MCF 10A (cell line): ENCODE measurements around the gene HOTAIR. TPM values are rescaled to one million over a fixed set of nuclear protein-coding genes. Genes with fewer than 3 reads are reported as not detected.

Source experiments
- BruUV-seq: library from RNA; stranded (reverse); fragments of 400-500 nt; replicated peaks from 2 replicates; lab custom pipeline; 2021; lab: Mats Ljungman, UMichigan
- CTCF ChIA-PET: fragments of 300-600 bp; sonication (Branson Sonifier 250); formaldehyde crosslinking; extraction: SDS; loops from one replicate; lab custom pipeline; 2021; ENCODE audit warnings: antibody characterized with exemption, inconsistent platforms; lab: Yijun Ruan, JAX
- POLR2A ChIA-PET: fragments of 300-600, 350-650 bp; sonication (Branson Sonifier 250); formaldehyde crosslinking; extraction: SDS; loops from one replicate; lab custom pipeline; 2020; ENCODE audit warnings: antibody characterized with exemption, inconsistent platforms; lab: Yijun Ruan, JAX
- DNase-seq: peaks from one replicate; pipeline ENCODE4 v3.0.0-alpha.2; 2018; ENCODE audit not compliant: unreplicated experiment
- H3K27ac Mint-ChIP-seq: one replicate; pipeline ENCODE4 v1.8.0; 2022; ENCODE audit warnings: mild to moderate bottlenecking, low read depth, mixed read lengths; ENCODE audit not compliant: unreplicated experiment
- H3K27me3 Mint-ChIP-seq: one replicate; pipeline ENCODE4 v1.8.0; 2022; ENCODE audit warnings: mixed read lengths; ENCODE audit not compliant: insufficient read depth, unreplicated experiment
- H3K36me3 Mint-ChIP-seq: one replicate; pipeline ENCODE4 v1.8.0; 2022; ENCODE audit warnings: mild to moderate bottlenecking, moderate library complexity, mixed read lengths; ENCODE audit not compliant: insufficient read depth, unreplicated experiment
- H3K4me1 Mint-ChIP-seq: one replicate; pipeline ENCODE4 v1.8.0; 2022; ENCODE audit warnings: mixed read lengths; ENCODE audit not compliant: insufficient read depth, unreplicated experiment
- H3K4me3 Mint-ChIP-seq: one replicate; pipeline ENCODE4 v1.8.0; 2022; ENCODE audit warnings: mild to moderate bottlenecking, moderate library complexity, mixed read lengths; ENCODE audit not compliant: unreplicated experiment
- H3K9me3 Mint-ChIP-seq: one replicate; pipeline ENCODE4 v1.8.0; 2022; ENCODE audit warnings: mixed read lengths; ENCODE audit not compliant: unreplicated experiment
- intact Hi-C: fragments of 100-400 bp; cut with micrococcal nuclease; formaldehyde crosslinking; loops from 2 replicates; pipeline ENCODE4 v1.14.1; 2022
- total RNA-seq: library from RNA; stranded (reverse); gene quantifications from 2 replicates; pipeline ENCODE4 v1.2.3, GENCODE V29; 2022
- TF ChIP-seq, protein P1 (sequence below): fragments of 200-600 bp; IDR thresholded peaks from one replicate; pipeline ENCODE4 v1.8.0; 2022; ENCODE audit warnings: antibody characterized with exemption, mild to moderate bottlenecking; ENCODE audit not compliant: unreplicated experiment

HOTAIR gene
- total RNA-seq, 1 experiment from 2014 or later: 2.0 TPM

DNA sequence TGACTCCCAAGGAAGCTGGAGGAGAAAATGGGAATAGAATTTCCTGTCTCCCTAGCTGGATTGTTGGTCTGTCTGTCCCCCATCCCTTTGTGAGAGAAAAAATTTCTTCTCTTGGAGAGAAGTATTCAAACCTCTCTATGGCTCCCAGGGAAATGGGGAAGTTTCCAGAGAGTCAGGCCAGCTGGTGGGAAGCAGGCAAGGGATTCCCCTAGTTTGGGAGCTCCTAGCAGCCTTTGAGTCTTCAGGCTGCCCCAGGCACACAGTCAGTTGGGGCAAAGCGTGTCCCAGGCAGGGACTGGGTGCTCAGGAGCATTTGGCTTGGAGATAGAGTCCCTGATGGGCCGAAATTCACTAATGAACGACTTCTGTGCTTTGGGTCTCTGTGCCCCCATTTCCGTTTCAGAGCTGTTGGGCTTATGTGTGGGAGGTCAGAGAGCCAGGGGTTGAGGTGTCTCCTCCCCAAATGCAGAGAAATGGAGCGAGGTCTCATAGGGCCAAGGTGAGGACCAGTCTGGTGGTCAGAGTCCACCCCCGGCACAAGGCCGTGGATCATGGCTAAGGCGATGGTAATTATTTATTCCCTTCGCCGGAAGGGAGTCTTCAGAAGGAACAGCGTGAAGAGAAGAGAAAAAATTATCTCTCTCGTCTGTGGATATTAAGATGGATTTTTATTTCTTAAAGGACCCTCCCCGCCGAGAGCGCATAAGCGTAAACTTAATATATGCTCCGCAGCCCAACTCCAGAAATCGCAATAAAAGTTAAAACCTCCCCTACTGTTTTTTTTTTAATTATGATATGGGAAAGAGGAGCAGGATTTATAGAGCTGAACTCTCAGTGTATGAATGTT, 18.6 kb upstream of the HOTAIR start:
- POLR2A ChIA-PET: interaction anchor here (0.6 kb wide), 1 partner anchor 20 kb away, joined by 3 read pairs; no protein-coding TSS in a partner anchor
- Mint-ChIP-seq H3K36me3 (no peaks in the 10 kb centered on the region), H3K27me3 (peaks cover 7% of the 10 kb centered on the region), H3K9me3 (no peaks in the 10 kb centered on the region), H3K4me1 (peaks cover 21% of the 10 kb centered on the region), H3K27ac (no peak overlapping the region), H3K4me3 (no peak overlapping the region)
- DNase-seq: no peak
- TF ChIP-seq, protein P1, sequence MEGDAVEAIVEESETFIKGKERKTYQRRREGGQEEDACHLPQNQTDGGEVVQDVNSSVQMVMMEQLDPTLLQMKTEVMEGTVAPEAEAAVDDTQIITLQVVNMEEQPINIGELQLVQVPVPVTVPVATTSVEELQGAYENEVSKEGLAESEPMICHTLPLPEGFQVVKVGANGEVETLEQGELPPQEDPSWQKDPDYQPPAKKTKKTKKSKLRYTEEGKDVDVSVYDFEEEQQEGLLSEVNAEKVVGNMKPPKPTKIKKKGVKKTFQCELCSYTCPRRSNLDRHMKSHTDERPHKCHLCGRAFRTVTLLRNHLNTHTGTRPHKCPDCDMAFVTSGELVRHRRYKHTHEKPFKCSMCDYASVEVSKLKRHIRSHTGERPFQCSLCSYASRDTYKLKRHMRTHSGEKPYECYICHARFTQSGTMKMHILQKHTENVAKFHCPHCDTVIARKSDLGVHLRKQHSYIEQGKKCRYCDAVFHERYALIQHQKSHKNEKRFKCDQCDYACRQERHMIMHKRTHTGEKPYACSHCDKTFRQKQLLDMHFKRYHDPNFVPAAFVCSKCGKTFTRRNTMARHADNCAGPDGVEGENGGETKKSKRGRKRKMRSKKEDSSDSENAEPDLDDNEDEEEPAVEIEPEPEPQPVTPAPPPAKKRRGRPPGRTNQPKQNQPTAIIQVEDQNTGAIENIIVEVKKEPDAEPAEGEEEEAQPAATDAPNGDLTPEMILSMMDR: no peak
- BruUV-seq: no TSS peak
- CTCF ChIA-PET: interaction anchor here (1.1 kb wide), 1 partner anchor 209 kb away, joined by 3 read pairs; no protein-coding TSS in a partner anchor
- intact Hi-C loops: no loop called here

DNA sequence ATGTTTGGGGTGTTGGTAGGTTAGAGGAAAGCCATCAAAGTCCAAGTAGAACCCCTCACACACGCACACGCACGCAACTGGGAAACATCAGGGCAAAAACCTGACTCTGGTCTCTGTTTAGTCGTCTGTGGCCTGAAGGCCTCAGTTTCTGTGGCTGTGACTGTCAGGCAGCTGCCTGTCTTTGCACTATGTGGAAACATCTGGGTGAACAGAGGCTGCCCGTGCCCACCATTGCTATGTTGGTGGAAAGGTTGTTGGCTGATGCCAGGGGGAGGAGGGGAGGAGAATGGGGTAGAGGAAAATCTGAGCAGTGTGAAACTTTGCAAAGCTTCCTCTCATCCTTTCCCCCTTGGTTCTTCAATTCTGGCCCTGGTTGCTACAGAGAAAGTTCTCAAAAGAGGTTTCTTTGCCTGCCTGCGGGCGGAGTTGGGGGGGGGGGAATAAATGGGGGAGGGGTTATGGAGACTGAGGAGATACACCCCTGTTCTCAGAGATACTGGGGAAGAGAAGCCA, 17.7 kb upstream of the HOTAIR start:
- TF ChIP-seq, protein P1: no peak
- H3K9me3 Mint-ChIP-seq: no peaks in the 10 kb centered on the region
- no peak for DNase-seq
- H3K27ac Mint-ChIP-seq: no peak overlapping the region
- H3K4me1 Mint-ChIP-seq: peaks cover 24% of the 10 kb centered on the region
- H3K27me3 Mint-ChIP-seq: peaks cover 7% of the 10 kb centered on the region
- no TSS peak for BruUV-seq
- POLR2A ChIA-PET: interaction anchor here (1.0 to 2.7 kb wide), 2 partner anchors 7 to 25 kb away, joined by 3 to 12 read pairs; partner anchors contain the start of gene HOXC9
- intact Hi-C loops: no loop called here
- H3K4me3 Mint-ChIP-seq: no peak overlapping the region
- no peaks in the 10 kb centered on the region for H3K36me3 Mint-ChIP-seq
- CTCF ChIA-PET: interaction anchor here (0.6 to 3.1 kb wide), 5 partner anchors 40 to 246 kb away, joined by 3 to 16 read pairs (median 4); partner anchors contain the start of gene HOXC5

DNA sequence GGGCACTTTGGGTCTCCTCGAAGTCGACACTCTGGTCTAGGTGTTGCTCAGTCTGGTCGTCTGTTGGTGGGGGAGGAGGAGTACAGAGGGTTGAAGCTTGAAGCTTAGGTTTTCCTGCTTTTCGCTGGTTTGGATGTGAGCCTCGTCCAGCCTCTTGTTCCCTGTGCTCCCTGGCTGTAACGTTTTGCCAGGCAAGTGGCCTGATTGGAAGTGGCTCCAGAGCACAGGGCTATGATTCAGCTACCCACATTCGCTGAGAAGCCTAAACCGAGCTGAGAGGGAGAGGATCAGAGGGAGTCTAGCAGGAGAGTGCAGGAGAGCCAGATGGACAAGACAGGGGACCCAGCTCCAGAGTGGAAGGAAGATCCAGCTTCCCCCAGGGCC, 16.3 kb upstream of the HOTAIR start:
- BruUV-seq: no TSS peak
- ChIA-PET POLR2A (interaction anchor here (0.7 to 2.7 kb wide), 3 partner anchors 8 to 221 kb away, joined by 3 to 12 read pairs (median 4); partner anchors contain the start of gene HOXC9), CTCF (interaction anchor here (0.5 to 3.1 kb wide), 13 partner anchors 51 to 289 kb away, joined by 3 to 16 read pairs (median 6); no protein-coding TSS in a partner anchor)
- Mint-ChIP-seq H3K36me3 (no peaks in the 10 kb centered on the region), H3K27me3 (peaks cover 7% of the 10 kb centered on the region), H3K4me1 (peaks cover 24% of the 10 kb centered on the region), H3K4me3 (no peak overlapping the region), H3K27ac (no peak overlapping the region), H3K9me3 (no peaks in the 10 kb centered on the region)
- no peak for DNase-seq
- TF ChIP-seq, protein P1: no peak
- intact Hi-C loops: no loop called here
